Measurements from ENCODE around the gene TARBP1. TPM values are rescaled to one million over a fixed set of nuclear protein-coding genes. Genes with fewer than 3 reads are reported as not detected.

Gene TARBP1
- total and polyA plus RNA-seq, 2 of the 4 experiments (the other 2 are of a cell fraction) = 10.6 to 17.7 TPM

GRCh38 chr1:234476172-234476571 is 2.8 kb downstream of the TARBP1 start:
- in situ Hi-C loops (cut with MboI; ENCODE audit: low sequenced_read_pairs) (loop anchor here (25.0 kb wide), 1 partner anchor 386 kb away; no protein-coding TSS in a partner anchor), intact Hi-C loops (cut with micrococcal nuclease) (loop anchor here (5.0 to 10.0 kb wide), 2 partner anchors 154 to 1159 kb away; no protein-coding TSS in a partner anchor), dilution Hi-C loops (cut with HindIII; ENCODE audit: low sequenced_read_pairs, unreplicated experiment) (no loop called here)
- Histone ChIP-seq H3K9me3 (ENCODE audit: control insufficient read depth, insufficient read depth, low read length) (no peaks in the 10 kb centered on the region), H3K27ac (ENCODE audit: insufficient read depth, low read length) (no peak overlapping the region), H2BK5ac (ENCODE audit: low read depth, low read length, poor library complexity, severe bottlenecking) (no peak overlapping the region), H3K4me3 (ENCODE audit: insufficient read depth, low read depth, low read length) (no peak overlapping the region), H2AK5ac (ENCODE audit: low read depth, low read length) (no peak overlapping the region), H3K56ac (ENCODE audit: extremely low read depth, insufficient read depth, low read length) (no peak overlapping the region), H2BK20ac (ENCODE audit: low read depth, low read length) (no peak overlapping the region), H3K14ac (replicated peaks; ENCODE audit: low read depth, low read length) (no peak overlapping the region), H3K79me1 (ENCODE audit: low read depth in 1 of 2, low read length in 2 of 2) (peaks cover 6 to 18% of the 10 kb centered on the region in 2 experiments), H4K8ac (ENCODE audit: low read depth in 2 of 2, low read length in 2 of 2) (no peak overlapping the region), H4K20me1 (ENCODE audit: insufficient read depth, low read length) (peaks cover 3% of the 10 kb centered on the region; the same call in 1 of the 2 replicates), H2BK120ac (ENCODE audit: low read depth, low read length) (no peak overlapping the region), H2BK15ac (ENCODE audit: low read depth, low read length) (no peak overlapping the region), H3K36me3 (ENCODE audit: control insufficient read depth, insufficient read depth, low read length) (no peaks in the 10 kb centered on the region), H3K18ac (ENCODE audit: low read depth, low read length) (no peak overlapping the region), H3K4me1 (ENCODE audit: control insufficient read depth, insufficient read depth, low read length) (peaks cover 8% of the 10 kb centered on the region), H2AK9ac (replicated peaks; ENCODE audit: low read depth, low read length, poor library complexity) (no peak overlapping the region), H4K91ac (ENCODE audit: insufficient read depth, low read depth, low read length) (no peak overlapping the region), H4K5ac (ENCODE audit: low read depth, low read length) (no peak overlapping the region), H3K23ac (ENCODE audit: low read depth, low read length) (no peak overlapping the region), H3K27me3 (ENCODE audit: control insufficient read depth, insufficient read depth, low read length) (0 out of 2 replicates have a peak, but pooled peaks cover 2% of the 10 kb centered on the region), H3K9me1 (ENCODE audit: insufficient read depth, low read length) (no peaks in the 10 kb centered on the region; the same call in none of the 2 replicates), H2AFZ (replicated peaks; ENCODE audit: low read length, poor library complexity) (no peak overlapping the region), H3K4me2 (ENCODE audit: low read depth, low read length) (no peak overlapping the region), H3K9ac (ENCODE audit: low read depth, low read length) (no peak overlapping the region), H3K4ac (ENCODE audit: low read depth, low read length) (no peak overlapping the region)
- CTCF ChIA-PET = no interaction called here
- BruUV-seq (replicated peaks) = no TSS peak
- no peak for ATAC-seq (ENCODE audit: low read depth)
- DNase-seq = no peak
- no CpG with 5 or more reads among the region's 5 CpGs for WGBS, 2 experiments (ENCODE audit: extremely low coverage in 2 of 2, insufficient read length in 1 of 2)
- no peak for TF ChIP-seq RFX5 (IDR thresholded peaks at IDR 0.05; ENCODE audit: low read depth, low read length)
- TF ChIP-seq ELK1 (IDR thresholded peaks at IDR 0.05; ENCODE audit: borderline replicate concordance, low read depth, low read length) = no peak
- POLR2A ChIA-PET (ENCODE audit: unreplicated experiment) = no interaction called here

Data from IMR-90 (cell line).